Upper lobe of left lung (tissue), 4 donors: ENCODE results near the gene LYPD6B.

Experiments
- EP300 ChIP-seq, 4 donors: sonication (generic); formaldehyde crosslinking; IDR thresholded peaks; one replicate each; pipeline ENCODE4 v1.5.1; 2017; ENCODE audit warnings: antibody characterized with exemption in 4 of 4, control low read depth in 2 of 4
- POLR2A ChIP-seq, 4 donors: fragments of 450-650 bp; IDR thresholded peaks; one replicate each; pipeline ENCODE4 v1.5.1; 2016 to 2017; ENCODE audit warnings: antibody characterized with exemption in 4 of 4, mild to moderate bottlenecking in 2 of 4
- POLR2AphosphoS5 ChIP-seq, 2 donors: sonication (generic); formaldehyde crosslinking; IDR thresholded peaks; one replicate each; pipeline ENCODE4 v1.5.1; 2017; ENCODE audit warnings: antibody characterized with exemption in 2 of 2
- TF ChIP-seq, protein P1 (sequence below), 6 experiments: fragments of 450-650 bp in 4 of 6; fragments of 200-600 bp in 2 of 6; sonication (generic) in 2 of 6; IDR thresholded peaks; one replicate each; pipeline ENCODE4 v1.5.1; 2016 to 2019; ENCODE audit warnings: antibody characterized with exemption in 6 of 6

DNA sequence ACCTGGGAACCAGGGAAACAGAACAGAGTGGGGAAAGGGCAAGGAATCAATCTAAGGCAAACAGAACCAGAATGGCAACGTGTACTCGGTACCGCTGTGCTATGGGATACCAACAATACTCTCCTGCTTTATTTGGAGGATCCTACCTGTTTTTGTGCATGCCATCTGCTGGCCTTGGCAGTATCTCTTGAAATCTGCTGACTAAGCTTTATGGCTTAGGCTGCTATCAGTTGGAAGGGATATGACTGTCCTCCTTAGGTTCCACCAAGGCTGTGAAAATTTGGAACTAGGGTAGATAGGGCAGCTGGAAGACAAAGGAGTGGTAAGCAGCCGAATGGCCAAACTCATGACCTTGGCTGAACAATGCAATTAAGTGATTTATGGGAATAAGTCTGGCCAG is 220.6 kb downstream of the LYPD6B start:
- TF ChIP-seq, protein P1, sequence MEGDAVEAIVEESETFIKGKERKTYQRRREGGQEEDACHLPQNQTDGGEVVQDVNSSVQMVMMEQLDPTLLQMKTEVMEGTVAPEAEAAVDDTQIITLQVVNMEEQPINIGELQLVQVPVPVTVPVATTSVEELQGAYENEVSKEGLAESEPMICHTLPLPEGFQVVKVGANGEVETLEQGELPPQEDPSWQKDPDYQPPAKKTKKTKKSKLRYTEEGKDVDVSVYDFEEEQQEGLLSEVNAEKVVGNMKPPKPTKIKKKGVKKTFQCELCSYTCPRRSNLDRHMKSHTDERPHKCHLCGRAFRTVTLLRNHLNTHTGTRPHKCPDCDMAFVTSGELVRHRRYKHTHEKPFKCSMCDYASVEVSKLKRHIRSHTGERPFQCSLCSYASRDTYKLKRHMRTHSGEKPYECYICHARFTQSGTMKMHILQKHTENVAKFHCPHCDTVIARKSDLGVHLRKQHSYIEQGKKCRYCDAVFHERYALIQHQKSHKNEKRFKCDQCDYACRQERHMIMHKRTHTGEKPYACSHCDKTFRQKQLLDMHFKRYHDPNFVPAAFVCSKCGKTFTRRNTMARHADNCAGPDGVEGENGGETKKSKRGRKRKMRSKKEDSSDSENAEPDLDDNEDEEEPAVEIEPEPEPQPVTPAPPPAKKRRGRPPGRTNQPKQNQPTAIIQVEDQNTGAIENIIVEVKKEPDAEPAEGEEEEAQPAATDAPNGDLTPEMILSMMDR (IDR thresholded peaks at IDR 0.05) = no peak
- TF ChIP-seq POLR2A (IDR thresholded peaks at IDR 0.05) (no peak), EP300 (IDR thresholded peaks at IDR 0.05) (no peak), POLR2AphosphoS5 (IDR thresholded peaks at IDR 0.05) (no peak)
